Stimulated activated CD8-positive, alpha-beta memory T cell treated with anti-CD3 and anti-CD28 coated beads, Interleukin-4, amount 100 ng/mL, for 1 hour (primary cell): ENCODE measurements around the gene MEGF11.

Source experiments
- DNase-seq, 2 donors: peaks; one replicate each; pipeline ENCODE4 v3.0.0-alpha.2; 2020; ENCODE audit warnings: low read depth in 2 of 2, low spot score in 1 of 2

The MEGF11 gene

DNA sequence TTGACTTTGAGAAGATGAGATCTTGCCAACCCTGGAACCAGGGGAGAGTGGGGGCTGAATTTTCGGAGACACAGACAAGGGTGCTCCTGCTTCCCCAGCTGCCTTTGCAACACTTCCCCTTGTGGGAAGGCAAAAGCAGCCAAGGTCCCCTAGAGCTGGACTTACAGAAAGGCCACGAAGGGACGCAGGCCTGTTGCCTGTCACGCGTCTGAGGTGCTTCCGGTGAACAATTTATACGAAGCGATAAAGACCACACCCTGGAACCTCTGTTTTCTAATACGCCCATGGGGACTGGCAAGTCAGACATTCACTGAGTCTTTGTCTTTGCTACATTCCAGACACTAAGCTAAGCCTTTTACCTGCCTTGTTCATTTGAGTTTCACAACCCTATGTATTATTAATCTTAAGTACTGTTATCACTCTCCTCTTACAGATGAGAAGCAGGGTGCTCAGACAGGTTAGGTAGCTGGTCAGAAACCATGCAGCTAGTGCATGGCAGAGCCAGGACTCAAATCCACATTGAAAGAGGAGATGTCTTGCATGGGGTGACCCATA, 13.2 kb downstream of the MEGF11 start:
- no peak for DNase-seq

DNA sequence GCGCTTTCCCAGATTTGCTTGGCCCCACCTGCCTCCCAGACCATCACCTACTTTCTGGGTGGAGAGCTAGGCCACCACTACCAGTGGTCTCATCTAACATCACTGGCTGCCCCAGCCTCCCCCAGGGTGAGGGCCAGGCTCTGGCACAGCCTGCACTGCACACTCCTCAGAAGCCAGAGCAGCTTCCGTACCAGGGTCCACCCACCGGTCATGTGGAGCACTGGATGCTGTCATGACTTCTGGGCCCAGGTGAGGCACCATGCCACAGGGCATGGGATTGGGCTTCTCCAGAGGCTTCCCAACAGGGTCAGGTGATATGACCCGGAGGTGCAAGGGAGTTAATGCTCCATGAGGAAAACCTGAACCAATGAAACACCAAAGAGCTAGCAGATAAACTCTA, 14.0 kb downstream of the MEGF11 start:
- no peak for DNase-seq

DNA sequence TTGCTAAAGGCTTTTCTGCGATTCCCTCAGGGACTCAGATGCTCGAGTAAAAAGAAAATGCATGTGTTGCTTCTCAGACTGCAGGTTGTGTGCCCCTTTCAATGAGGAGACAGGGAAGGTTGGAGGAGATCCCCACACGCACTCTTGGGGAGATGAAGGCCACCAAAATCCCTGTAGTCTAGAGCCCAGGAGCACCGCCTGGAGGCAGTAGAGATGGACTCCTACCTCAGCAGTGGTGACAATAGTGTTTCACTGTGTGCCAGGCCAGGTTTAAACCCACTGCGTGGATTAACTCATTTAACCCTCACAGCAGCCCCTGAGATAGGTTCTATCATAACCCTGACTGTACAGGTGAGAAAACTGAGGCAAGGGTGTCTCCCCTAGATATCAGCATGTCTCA, 15.2 kb downstream of the MEGF11 start:
- DNase-seq, result no peak

DNA sequence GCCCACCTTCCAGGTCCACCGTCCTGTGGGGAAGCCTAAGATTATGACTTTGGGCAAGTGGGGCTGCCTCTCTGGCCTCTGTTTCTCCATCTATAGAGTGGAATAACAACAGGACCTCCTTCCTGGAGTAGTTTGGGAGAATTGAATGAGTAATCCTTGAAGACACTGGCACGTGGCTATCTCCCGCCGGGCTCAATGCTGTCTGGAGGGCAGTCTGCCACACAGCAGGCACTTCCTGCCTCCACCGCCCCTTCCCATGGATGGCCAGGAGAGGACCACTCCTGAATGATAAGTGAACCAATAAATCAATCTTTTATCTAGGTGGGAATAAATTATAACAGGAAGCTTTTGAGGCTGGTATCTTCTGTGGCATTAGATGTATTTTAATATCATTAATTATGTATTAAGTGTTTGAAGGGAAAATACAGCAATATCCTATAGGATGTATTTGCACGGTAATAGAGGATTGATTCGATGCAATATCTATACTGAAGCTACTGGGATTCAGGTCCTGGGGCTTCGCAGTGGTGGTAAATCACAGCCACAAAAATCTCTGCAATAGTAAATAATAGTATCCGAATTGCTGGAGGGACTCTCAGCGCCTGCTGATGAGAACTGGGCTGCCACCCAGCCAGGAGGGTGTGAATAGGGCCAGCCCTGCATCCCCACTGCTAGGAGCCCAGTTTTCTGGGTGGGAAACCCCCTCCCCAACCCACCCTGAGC, 15.9 kb downstream of the MEGF11 start:
- DNase-seq, result no peak

DNA sequence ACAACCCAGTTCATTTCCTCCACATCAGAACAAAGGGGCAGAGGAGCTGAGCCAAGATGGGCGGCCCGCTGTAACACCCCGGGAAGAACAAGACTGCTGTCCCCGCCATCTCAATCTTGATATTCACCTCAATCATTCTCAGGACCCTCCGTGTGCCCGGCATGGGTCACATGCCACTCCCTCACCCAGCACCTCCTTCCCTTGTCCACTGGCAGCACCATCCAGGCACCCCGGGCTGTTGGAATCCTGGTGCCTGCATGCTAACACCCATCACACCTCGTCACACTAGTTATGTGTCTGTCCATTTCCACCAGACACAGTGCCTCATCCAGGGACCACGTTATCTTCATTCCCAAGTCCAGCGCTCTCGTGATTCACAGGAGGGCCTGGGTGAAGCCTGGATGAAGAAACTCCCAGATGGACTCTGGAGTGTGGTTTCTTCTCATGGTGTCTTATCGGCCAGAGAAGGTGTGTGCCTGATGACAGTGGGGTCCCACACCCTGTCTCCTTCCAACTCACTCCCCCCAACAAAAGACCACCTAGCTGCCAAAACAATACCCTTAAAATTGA, 16.7 kb downstream of the MEGF11 start:
- no peak for DNase-seq

DNA sequence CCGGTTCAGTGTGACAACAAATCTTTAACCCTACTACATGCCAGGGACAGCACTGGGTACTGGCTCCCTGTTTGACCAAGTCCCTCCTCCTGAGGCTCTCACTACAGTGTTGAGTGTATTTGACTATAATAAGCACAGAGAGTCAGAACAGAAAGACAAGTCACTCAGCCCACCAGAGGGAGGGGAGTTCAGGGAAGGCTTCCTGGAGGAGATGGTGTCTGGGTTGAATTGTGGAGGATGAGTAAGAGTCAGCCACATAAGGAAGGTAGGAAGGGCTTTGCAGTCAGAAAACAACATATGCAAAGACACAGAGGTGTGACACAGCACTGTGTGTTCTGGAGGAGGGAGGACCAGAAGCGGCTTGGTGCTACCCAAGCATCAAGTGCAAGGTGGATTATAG, 17.7 kb downstream of the MEGF11 start:
- DNase-seq, result no peak

DNA sequence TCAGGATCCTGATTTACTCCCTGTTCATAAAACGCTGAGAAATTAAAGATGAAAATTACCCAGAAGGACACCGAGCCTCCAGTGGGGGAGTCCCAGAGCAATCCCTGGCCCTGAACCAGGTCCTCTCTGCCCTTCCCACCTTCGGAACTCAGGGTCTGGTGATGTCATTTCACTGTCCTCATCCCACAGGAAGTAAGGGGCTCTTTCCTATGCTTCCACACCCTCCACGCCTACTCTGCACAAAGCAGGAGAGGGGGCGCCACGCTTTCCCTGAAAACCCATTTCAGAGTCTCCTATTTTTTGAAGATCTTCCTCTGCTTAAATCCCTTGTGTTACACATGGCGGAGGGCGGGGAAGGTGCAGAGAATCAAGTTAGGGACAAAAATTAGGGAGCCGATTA, 18.8 kb downstream of the MEGF11 start:
- DNase-seq, result no peak

DNA sequence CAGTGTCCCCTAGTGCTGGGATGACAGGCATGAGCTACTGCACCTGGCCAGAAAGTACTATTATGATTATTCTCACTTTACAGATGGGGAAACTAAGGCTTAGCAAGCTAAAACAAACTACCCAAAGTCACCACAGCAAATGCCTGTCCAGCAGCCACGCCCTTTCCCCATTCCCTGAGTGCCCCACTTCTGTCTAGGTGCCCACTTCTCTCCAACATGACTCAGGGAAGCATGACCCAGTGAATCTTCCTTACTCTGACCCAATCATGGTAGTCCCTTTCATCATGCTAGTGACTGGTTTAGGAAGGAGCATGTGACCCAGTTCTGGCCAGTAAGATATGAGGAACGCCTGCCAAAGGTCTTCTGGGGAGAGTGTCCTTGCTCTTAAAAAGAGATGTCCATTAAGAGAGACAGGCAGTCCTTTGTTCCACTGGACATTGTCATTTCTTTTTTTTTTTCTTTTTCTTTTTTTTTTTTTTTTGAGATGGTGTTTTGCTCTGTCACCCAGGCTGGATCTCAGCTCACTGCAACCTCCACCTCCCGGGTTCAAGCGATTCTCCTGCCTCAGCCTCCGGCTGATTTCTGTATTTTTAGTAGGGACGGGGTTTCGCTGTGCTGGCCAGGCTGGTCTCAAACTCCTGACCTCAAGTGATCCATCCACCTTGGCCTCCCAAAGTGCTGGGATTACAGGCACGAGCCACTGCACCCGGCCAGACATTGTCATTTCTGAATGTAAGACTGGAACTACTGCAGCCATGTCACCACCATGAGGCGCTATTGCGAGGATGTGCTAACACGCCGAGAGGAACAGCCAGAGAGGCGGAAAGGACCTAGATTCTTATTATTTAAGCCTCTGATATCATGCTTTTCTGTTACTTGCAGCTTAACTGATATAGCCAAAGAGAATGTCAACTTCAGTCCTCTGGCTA, 19.8 kb downstream of the MEGF11 start:
- DNase-seq, result no peak

DNA sequence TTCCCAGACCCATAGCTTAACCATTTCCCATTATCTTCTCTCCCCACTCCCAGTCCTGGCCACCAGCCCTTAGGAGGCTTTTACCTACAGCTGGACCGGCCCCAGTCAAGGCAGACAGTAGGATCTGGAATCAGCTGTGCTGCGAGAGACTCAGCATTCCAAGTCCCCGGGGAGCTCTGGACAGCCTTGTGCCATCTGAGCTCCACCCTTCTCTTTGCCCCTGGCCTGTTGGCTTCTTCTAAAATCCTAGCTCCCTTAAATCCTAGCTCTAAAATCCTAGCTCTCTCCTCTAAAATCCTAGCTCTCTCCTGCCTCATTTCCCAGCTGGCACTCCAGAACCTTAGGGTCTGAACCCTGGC, 21.3 kb downstream of the MEGF11 start:
- no peak for DNase-seq

DNA sequence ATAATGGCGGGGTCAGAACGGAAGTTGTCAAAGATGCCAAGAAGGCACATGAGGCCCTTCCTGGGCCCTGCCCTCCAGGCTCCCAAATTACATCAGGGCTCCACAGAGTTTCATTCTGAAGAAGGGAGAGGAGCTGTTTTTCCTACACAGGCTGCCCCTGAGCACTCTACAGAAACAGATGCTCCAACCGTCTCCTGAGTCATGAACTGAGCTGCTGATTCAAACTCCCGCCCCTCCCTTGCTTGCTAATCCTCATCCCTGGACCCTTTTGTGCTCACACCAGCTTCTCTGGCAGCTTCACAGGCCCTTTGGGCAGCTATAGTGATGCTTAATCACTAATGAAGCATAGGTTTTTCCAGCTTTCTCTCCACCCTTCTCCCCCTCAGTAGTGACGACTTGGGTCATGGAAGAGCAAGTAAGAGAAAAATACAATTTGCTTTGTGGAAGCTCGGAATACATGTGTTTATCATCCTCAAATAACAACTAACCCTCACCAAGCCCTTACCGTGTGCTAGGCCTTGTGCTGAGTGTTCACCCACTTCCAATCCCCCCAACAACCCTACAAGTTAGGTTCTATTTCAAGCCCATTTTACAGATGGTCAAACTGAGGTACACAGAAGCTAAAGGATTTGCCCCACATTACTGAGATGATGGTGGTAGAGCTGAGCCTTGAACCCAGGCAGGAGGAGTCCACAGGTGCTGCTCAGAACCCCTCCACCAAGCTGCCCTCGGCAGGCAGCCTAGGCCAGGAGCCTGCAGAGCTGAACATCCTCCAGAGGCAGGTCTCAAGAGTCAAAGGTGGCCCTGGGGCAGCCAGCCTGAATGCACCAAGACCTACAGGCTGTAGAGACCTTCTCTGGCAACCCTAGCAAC, 21.9 kb downstream of the MEGF11 start:
- DNase-seq, result no peak

DNA sequence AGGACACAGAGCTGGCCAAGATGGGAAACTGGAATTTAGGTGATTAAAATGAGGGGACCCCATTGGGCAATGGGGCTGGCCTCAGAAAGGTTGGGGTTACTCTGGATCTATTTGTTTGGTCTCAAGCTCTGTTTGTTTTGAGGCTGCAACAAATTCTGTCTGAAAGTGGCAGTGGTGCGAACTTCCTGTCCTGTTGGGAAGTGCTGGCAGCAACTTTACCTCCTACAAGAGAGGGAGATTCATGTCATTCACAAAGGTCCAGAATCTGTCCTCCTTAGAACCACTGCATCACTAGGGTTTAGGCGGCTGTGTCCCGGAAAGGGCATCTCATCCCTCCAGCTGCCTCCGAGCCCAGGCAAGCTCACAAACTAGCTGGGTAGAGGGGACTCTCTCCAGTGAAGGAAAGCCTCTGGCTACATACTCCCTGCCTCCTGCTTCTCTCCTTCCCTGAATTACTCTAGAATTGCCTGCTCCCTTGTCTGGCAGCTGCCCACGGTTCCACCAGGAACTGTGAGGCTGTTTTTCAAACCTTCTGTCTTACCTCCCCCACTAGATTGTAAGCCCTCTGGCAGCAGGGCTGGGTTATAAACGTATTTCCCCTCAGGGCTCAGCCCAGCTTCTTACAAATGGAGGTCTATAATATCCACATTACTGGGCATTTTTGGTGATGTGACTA, 23.6 kb downstream of the MEGF11 start:
- no peak for DNase-seq

DNA sequence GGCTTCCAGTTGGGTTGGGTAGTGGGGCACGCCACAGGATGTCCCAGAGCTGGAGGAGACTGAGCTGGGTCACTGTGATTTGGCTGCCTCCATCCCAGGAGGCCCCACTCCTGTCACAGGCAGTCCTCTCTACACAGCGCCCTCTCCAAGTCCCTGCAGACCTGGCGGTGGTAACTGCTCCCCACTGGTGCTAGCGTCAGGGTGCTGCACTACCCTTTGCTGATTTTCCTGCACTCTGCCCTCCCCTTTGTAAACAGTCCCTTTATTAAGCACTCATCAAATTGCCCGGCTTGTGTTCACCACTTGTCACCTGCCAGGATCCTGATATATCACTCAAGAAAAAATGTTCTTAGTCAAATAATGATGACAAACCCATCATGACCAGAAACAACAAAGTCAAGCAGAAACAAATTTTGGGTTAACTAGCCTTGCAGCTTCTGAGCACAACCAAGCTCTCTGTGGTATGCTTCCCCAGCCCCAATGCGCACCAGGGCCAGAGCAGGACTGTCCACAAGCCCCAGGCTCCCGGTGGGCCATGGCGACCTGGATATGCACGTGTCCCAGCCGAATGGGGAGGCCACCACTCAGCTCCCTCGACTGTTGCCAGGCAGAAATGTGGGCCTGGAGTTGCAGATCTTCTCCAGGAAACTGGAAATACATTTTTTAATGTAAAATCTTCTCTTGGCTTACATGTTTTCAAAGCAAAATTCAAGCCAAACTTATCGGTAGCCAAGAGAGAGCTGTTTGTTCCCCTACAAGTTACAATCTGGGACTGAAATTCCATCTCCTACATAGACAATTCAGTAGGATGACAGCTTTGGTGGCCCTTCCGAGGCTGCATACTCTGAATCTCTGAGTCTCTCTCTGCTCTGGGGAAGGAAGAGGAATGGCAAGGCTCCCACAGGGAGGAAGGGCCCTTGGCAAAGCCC, 24.5 kb downstream of the MEGF11 start:
- no peak for DNase-seq

DNA sequence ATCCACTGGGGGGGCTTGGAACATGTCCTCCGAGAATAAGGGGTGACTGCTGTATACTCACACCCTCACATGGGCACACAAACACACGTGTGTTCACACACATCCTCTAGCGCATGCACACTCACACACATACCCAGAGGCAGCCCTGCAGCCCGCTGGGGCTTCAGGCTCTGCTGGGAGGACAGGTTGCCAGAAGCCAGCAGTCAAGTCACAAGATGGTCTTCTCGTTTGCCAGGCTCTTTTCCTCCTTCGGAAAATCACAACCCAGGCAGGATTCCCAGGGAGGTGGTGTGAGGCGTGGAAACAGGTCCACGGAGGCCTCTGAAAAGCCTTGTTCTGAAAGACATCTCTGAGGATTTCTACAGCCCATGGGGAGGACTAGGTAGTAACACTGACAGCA, 26.8 kb downstream of the MEGF11 start:
- DNase-seq, result no peak

DNA sequence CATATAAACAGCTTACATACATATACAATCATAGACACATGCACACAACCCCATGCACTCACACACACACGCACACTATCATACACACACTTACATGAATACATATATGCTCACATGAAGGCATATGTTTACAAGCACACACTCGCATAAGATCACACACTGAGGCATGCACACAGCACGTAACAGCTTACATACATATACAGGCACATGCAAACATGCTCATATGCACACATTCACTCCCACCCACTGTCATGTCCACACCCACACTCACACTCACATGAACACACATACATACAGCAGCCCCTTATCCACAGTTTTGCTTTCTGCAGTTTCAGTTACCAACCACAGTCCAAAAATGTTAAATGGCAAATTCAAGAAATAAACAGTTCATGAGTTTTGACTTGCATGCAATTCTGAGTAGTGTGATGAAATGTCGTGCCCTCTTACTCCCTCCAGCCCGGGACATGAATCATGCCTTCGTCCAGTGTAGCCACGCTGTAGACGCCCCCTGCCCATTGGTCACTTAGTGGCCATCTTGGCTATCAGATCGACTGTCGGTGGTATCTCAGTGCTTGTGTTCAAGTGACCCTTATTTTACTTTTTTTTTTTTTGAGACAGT, 27.8 kb downstream of the MEGF11 start:
- DNase-seq, result no peak

DNA sequence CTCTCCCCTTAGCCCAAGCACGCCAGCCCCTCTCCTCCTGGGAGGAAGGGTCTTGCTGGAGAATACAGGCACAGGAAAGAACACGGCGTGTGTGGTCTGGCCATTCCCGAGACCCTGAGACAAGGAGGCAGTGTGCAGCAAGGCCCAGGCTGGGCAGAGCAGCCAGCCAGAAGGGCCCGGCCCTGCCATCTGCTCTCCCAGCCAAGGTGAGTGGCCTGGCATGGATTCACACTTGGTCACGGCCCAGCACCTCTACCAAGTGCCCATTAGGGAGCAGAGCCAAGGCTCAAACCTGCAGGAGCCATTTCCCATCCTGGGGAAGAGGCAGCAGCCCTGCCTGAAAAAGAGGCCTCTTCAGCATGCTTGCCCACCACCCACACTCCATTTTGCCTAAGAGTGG, 28.6 kb downstream of the MEGF11 start:
- no peak for DNase-seq

DNA sequence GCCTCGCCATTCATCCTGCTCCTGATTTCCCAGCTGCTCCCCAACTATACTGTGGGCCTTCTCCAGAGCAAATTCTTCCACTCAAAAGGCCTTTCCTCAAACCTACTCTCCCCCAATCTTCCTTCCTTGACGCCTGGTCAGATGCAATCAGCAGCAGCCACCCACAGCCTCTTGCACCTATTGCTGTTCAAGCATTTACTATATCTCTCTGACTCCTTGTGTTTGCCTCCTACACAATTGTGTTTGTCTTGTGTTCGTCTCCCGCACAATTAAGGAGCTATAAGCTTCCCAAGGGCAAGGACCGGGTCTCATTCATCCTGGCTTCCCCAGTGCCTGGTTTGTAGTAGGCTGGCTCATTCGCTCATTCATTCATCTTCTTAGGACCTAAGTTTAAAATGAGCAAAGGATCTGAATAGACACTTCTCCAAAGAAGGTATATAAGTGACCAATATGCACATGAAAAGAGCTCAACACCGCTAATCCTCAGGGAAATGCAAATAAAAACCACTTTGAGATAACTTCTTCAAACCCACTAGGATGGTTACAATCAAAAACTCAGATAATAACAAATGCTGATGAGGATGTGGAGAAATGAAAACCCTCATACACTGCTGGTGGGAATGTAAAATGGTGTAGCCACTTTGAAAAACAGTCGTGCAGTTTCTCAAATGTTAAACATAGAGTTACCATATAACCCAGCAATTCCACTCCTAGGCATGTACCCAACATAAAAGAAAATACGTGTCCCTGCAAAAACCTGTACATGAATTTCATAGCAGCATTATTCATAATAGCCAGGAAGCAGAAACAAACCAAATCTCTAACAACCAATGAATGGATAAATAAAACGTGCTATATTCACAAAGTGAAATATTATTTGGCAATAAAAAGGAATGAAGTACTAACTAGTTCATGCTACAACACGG, 31.0 kb downstream of the MEGF11 start:
- no peak for DNase-seq

DNA sequence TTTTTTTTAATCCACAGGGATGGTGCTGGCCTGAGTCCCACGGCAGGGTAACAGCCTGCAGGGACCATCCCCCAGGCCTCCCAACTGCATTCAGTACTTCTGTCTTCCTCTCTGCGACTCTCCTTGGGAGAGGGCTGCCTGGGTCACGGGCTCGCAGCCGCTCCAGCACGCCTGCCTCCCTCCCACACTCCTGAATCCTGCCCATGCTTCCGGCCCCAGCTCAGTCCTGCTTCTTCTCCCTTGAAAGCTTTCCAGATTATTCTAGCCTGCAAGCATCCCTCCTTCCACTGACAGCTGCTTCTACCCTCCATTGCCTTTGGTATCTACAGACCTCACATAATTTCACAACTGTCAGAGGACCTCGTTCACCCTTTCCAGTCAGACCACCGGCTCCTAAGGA, 32.4 kb downstream of the MEGF11 start:
- no peak for DNase-seq

DNA sequence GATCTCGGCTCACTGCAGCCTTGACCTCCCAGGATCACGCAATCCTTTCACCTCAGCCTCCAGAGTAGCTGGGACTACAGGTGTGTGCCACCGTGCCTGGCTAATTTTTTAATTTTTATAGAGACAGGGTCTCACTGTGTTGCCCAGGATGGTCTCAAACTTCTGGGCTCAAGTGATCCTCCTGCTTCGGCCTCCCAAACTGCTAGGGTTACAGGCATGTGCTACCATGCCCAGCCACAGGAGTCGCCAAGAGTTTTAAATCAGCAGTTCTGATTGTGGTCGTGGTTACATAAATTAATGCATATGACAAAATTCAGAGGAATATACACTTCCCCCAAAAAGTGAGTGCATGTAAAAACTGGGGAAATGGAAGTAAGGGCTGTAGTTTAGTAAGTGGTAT, 32.9 kb downstream of the MEGF11 start:
- DNase-seq, result no peak
